Body of pancreas (tissue), 4 donors: Measurements from ENCODE around the gene RIMBP3C.

ENCODE experiments used
- POLR2A ChIP-seq, 3 donors: fragments of 450-650 bp; IDR thresholded peaks; one replicate each; pipeline ENCODE4 v1.6.1; 2016; ENCODE audit warnings: antibody characterized with exemption in 3 of 3, mild to moderate bottlenecking in 2 of 3
- TF ChIP-seq, protein P1 (sequence below), 7 experiments: fragments of 450-650 bp in 4 of 7; fragments of 200-600 bp in 3 of 7; sonication (generic) in 3 of 7; IDR thresholded peaks; one replicate each; pipeline ENCODE4 v1.5.1; 2016 to 2019; ENCODE audit warnings: antibody characterized with exemption in 7 of 7

DNA sequence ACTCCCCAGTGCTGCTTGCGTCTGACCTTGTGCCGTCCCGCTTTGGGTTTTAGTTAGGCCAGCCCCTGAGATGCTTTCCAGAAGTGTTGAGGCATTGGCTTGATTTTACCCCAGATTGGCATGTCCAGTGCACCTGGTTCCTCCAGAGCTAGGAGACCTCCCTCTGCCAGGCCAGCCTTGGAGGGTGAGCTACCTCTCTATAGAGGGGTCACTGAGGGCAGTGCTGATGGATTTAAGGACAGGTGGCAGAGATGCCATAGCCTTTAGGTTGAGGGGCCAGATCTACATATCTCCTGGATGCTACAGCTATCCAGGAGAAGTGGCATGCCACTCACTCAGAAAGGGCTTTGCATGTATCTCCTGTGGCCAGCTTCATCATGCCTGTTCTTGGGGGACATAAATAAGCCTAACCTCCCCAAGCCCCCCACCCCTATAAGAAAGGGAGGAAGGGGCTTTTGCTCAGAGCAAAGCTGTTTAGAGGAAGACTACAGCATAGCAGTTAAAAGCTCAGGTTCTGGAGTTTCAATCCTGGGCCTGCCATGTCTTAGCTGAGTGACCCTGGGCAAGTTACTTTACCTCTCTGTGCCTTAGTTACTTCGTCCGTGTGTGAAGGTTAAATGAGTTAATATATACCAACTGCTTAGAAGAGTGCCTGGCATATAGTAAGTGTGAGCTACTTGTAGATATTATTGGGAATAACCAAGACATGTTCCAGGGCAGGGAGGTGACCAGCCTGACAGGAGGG is 22.7 kb upstream of the RIMBP3C start:
- TF ChIP-seq, protein P1, sequence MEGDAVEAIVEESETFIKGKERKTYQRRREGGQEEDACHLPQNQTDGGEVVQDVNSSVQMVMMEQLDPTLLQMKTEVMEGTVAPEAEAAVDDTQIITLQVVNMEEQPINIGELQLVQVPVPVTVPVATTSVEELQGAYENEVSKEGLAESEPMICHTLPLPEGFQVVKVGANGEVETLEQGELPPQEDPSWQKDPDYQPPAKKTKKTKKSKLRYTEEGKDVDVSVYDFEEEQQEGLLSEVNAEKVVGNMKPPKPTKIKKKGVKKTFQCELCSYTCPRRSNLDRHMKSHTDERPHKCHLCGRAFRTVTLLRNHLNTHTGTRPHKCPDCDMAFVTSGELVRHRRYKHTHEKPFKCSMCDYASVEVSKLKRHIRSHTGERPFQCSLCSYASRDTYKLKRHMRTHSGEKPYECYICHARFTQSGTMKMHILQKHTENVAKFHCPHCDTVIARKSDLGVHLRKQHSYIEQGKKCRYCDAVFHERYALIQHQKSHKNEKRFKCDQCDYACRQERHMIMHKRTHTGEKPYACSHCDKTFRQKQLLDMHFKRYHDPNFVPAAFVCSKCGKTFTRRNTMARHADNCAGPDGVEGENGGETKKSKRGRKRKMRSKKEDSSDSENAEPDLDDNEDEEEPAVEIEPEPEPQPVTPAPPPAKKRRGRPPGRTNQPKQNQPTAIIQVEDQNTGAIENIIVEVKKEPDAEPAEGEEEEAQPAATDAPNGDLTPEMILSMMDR (IDR thresholded peaks at IDR 0.05): no peak
- no peak for TF ChIP-seq POLR2A (IDR thresholded peaks at IDR 0.05)
